IMR-90 (cell line): ENCODE measurements around the gene A3GALT2.

ENCODE experiments used
- BHLHE40 ChIP-seq: fragments of 150-350 bp; IDR thresholded peaks from 2 replicates; pipeline ENCODE4 v1.6.1; 2016; ENCODE audit warnings: mild to moderate bottlenecking, low read depth, low read length
- CEBPB ChIP-seq: IDR thresholded peaks from 2 replicates; pipeline ENCODE4 v1.6.1; 2012; ENCODE audit warnings: low read depth, low read length, improper control_type of control experiment
- CTCF ChIP-seq: conservative IDR thresholded peaks from 2 replicates; pipeline ENCODE4 v1.5.1; 2012; ENCODE audit warnings: mild to moderate bottlenecking, low read depth, low read length, improper control_type of control experiment
- ELK1 ChIP-seq: fragments of 150-350 bp; IDR thresholded peaks from 2 replicates; pipeline ENCODE4 v1.6.1; 2016; ENCODE audit warnings: low read depth, mild to moderate bottlenecking, low read length, moderate library complexity, borderline replicate concordance
- FOS ChIP-seq: fragments of 150-350 bp; IDR thresholded peaks from 2 replicates; pipeline ENCODE4 v1.6.1; 2016; ENCODE audit warnings: low read depth, low read length
- MAZ ChIP-seq: IDR thresholded peaks from 2 replicates; pipeline ENCODE4 v1.6.1; 2012; ENCODE audit warnings: low read depth, mild to moderate bottlenecking, low read length, improper control_type of control experiment, moderate library complexity, borderline replicate concordance
- MXI1 ChIP-seq: IDR thresholded peaks from 2 replicates; pipeline ENCODE4 v1.6.1; 2012; ENCODE audit warnings: low read depth, mild to moderate bottlenecking, low read length, moderate library complexity, borderline replicate concordance
- POLR2A ChIP-seq: IDR thresholded peaks from 2 replicates; pipeline ENCODE4 v1.6.1; 2012; ENCODE audit warnings: mild to moderate bottlenecking, low read depth, low read length
- RAD21 ChIP-seq: IDR thresholded peaks from 2 replicates; pipeline ENCODE4 v1.6.1; 2012; ENCODE audit warnings: low read length, improper control_type of control experiment
- SMC3 ChIP-seq: fragments of 150-350 bp; IDR thresholded peaks from 2 replicates; pipeline ENCODE4 v1.6.1; 2016; ENCODE audit warnings: low read depth, mild to moderate bottlenecking, antibody characterized with exemption, low read length, moderate library complexity
- TF ChIP-seq, protein P1 (sequence below): fragments of 150-350 bp; IDR thresholded peaks from 2 replicates; pipeline ENCODE4 v1.6.1; 2017; ENCODE audit warnings: mild to moderate bottlenecking, antibody characterized with exemption, low read length, low read depth

- TF ChIP-seq CTCF (no peak), CEBPB (no peak), MXI1 (no peak), MAZ (no peak), BHLHE40 (no peak), POLR2A (no peak), RAD21 (no peak), FOS (no peak), ELK1 (no peak), SMC3 (no peak)
- TF ChIP-seq, protein P1, sequence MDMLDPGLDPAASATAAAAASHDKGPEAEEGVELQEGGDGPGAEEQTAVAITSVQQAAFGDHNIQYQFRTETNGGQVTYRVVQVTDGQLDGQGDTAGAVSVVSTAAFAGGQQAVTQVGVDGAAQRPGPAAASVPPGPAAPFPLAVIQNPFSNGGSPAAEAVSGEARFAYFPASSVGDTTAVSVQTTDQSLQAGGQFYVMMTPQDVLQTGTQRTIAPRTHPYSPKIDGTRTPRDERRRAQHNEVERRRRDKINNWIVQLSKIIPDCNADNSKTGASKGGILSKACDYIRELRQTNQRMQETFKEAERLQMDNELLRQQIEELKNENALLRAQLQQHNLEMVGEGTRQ, result no peak
Observed at GRCh38 chr1:33258788-33259274, 62.1 kb downstream of the A3GALT2 start.
